K562 (cell line): ENCODE measurements around the gene NFKBIA. TPM values are rescaled to one million over a fixed set of nuclear protein-coding genes. Genes with fewer than 3 reads are reported as not detected.

Experiments
- CBFA2T3 ChIP-seq: fragments of 450-650 bp; IDR thresholded peaks from 2 replicates; pipeline ENCODE4 v1.6.1; 2017
- COPS2 ChIP-seq: fragments of 450-650 bp; conservative IDR thresholded peaks from 2 replicates; pipeline ENCODE4 v1.6.1; 2016; ENCODE audit warnings: mild to moderate bottlenecking, moderate library complexity
- FOXM1 ChIP-seq, 2 experiments: fragments of 450-650 bp in 1 of 2; sonication (generic) in 1 of 2; formaldehyde crosslinking in 1 of 2; IDR thresholded peaks; 2 replicates each; pipeline versions ENCODE4 v1.6.1 to v1.9.0; 2017 to 2022; ENCODE audit warnings: low read depth in 2 of 2, mild to moderate bottlenecking in 2 of 2, missing genetic modification reagents in 1 of 2, moderate library complexity in 1 of 2
- GTF2A2 ChIP-seq: IDR thresholded peaks from 2 replicates; pipeline ENCODE4 v1.6.1; 2016; ENCODE audit warnings: mild to moderate bottlenecking, missing genetic modification characterization, missing compliant biosample characterization
- HIVEP1 ChIP-seq: fragments of 250-450 bp; sonication (Bioruptor Pico); IDR thresholded peaks from 2 replicates; pipeline ENCODE4 v1.4.0; 2020; ENCODE audit warnings: mild to moderate bottlenecking
- JUN ChIP-seq, 2 experiments: sonication (generic) in 1 of 2; formaldehyde crosslinking in 1 of 2; IDR thresholded peaks; 2 replicates each; pipeline versions ENCODE4 v1.6.1 to v1.8.0; 2012 to 2022; ENCODE audit warnings: borderline replicate concordance in 2 of 2, mild to moderate bottlenecking in 2 of 2, improper control_type of control experiment in 1 of 2, low read depth in 1 of 2, low read length in 1 of 2, missing genetic modification reagents in 1 of 2
- MAFG ChIP-seq: fragments of 450-650 bp; conservative IDR thresholded peaks from 2 replicates; pipeline ENCODE4 v1.6.1; 2016; ENCODE audit warnings: missing genetic modification characterization, missing compliant biosample characterization
- NCOA2 ChIP-seq, 2 experiments: fragments of 450-650 bp; IDR thresholded peaks; 2 replicates each; pipeline ENCODE4 v1.6.1; 2018; ENCODE audit warnings: mild to moderate bottlenecking in 2 of 2, moderate library complexity in 1 of 2; ENCODE audit not compliant: partially characterized antibody in 2 of 2
- SMAD3 ChIP-seq: fragments of 450-650 bp; formaldehyde crosslinking; conservative IDR thresholded peaks from 2 replicates; pipeline ENCODE4 v1.4.0; 2020; ENCODE audit warnings: mild to moderate bottlenecking
- SOX6 ChIP-seq: fragments of 450-650 bp; IDR thresholded peaks from 2 replicates; pipeline ENCODE4 v1.6.1; 2014; ENCODE audit warnings: mild to moderate bottlenecking
- TBL1XR1 ChIP-seq, 2 experiments: IDR thresholded peaks; 2 replicates each; pipeline ENCODE4 v1.6.1; 2012; ENCODE audit warnings: improper control_type of control experiment in 2 of 2, low read length in 2 of 2, mild to moderate bottlenecking in 1 of 2
- TFAM ChIP-seq: fragments of 250-450 bp; sonication (Bioruptor Pico); conservative IDR thresholded peaks from 2 replicates; pipeline ENCODE4 v1.5.0; 2021; ENCODE audit warnings: mild to moderate bottlenecking, moderate library complexity
- ZNF124 ChIP-seq: sonication (generic); formaldehyde crosslinking; IDR thresholded peaks from 2 replicates; pipeline ENCODE4 v1.8.1; 2022; ENCODE audit warnings: missing genetic modification reagents
- ZNF79 ChIP-seq: fragments of 250-450 bp; sonication (Bioruptor Pico); IDR thresholded peaks from 2 replicates; pipeline ENCODE4 v1.4.0; 2020; ENCODE audit warnings: low read depth, mild to moderate bottlenecking, moderate library complexity
- polyA plus RNA-seq, 8 experiments: library from polyadenylated mRNA; depleted of rRNA in 4 of 8; stranded (reverse) in 5 of 8; unstranded in 3 of 8; fragments of >200 nt; fragmentation: Nextera tagmentation in 2 of 8; fragmentation: Illumina TruSeq in 1 of 8; extraction: Ambion mirVana in 2 of 8; extraction: Trizol in 1 of 8; gene quantifications; 2 replicates each; pipeline versions ENCODE4 v1.2.1 to v1.2.3, GENCODE V29; 2011 to 2014; ENCODE audit warnings: inconsistent platforms in 1 of 8, missing spikeins in 1 of 8
- total RNA-seq, 7 experiments: library from RNA; depleted of rRNA in 6 of 7; stranded (reverse); fragments of >200 nt in 6 of 7; fragmentation: Illumina TruSeq in 2 of 7; extraction: Trizol in 2 of 7; gene quantifications; 2 replicates each; pipeline versions ENCODE4 v1.2.1 to v1.2.3, GENCODE V29; 2011 to 2021; ENCODE audit warnings: low replicate concordance in 1 of 7
- TF ChIP-seq, protein P1 (sequence below): fragments of 450-650 bp; formaldehyde crosslinking; conservative IDR thresholded peaks from 2 replicates; pipeline ENCODE4 v1.4.0; 2022; ENCODE audit warnings: mild to moderate bottlenecking, missing genetic modification characterization
- TF ChIP-seq, protein P2 (sequence below): fragments of 250-450 bp; sonication (Bioruptor Pico); IDR thresholded peaks from 2 replicates; pipeline ENCODE4 v1.8.0; 2021; ENCODE audit warnings: moderate library complexity, mild to moderate bottlenecking, inconsistent platforms
- TF ChIP-seq, protein P3 (sequence below), 2 experiments: IDR thresholded peaks; 2 replicates each; pipeline ENCODE4 v1.6.1; 2012; ENCODE audit warnings: improper control_type of control experiment in 2 of 2, low read depth in 2 of 2, low read length in 2 of 2, borderline replicate concordance in 1 of 2
- TF ChIP-seq, protein P4 (sequence below): fragments of 450-650 bp; formaldehyde crosslinking; IDR thresholded peaks from 2 replicates; pipeline ENCODE4 v1.4.0; 2020; ENCODE audit warnings: mild to moderate bottlenecking, moderate library complexity

NFKBIA gene
- total and polyA plus RNA-seq, 9 of the 15 experiments (the other 6 are each of a cell fraction or from before 2014, with no cell fraction given) = 6.9 to 31.8 (median 18.2) TPM

DNA sequence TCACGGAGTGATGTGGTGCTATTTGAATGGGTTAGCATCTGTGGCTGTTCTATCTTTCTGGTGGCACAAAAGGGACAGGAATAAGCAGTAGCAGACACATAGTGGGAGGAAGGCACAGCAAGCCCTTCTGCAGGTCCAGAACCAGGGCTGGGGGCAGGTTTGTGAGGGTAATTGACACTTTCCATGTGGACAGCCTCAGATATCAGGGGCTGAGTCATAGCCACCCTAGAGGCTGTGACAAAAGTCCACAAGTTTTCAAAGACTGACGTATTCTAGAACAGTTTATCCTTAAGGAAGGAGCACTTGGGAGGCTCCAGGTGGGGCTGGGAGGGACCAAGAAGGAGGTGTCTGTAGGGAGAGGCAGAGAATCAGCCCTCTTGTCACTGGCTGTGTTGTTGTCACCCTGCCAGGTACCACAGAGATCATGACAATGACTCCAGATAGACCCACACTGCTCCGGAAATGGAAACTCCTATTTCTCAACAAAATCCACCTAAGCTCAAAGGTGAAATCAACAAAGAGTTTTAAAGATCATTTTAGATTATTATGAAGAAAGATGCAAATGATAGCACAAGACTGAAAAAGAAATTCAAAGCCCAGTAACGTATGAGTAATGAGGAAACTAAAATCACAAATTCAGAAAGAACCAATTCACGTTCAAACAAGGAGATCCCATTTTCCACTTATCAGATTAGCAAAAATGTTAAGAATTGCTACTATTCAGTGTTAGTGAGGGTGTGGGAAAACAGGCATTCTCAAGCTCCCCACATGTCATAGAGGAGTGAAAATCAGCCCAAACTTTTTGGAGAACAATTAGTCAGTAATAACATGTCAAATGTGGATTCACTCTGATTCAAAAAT lies 48.3 kb downstream of the NFKBIA start (continued):
- no peak for TF ChIP-seq SMAD3 (CRISPR knock-in tag)
- TF ChIP-seq NCOA2 (IDR thresholded peaks at IDR 0.05; ENCODE audit: partially characterized antibody in 2 of 2) = no peak
- TF ChIP-seq, protein P1, sequence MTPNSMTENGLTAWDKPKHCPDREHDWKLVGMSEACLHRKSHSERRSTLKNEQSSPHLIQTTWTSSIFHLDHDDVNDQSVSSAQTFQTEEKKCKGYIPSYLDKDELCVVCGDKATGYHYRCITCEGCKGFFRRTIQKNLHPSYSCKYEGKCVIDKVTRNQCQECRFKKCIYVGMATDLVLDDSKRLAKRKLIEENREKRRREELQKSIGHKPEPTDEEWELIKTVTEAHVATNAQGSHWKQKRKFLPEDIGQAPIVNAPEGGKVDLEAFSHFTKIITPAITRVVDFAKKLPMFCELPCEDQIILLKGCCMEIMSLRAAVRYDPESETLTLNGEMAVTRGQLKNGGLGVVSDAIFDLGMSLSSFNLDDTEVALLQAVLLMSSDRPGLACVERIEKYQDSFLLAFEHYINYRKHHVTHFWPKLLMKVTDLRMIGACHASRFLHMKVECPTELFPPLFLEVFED (CRISPR knock-in tag) = no peak
- TF ChIP-seq, protein P2, sequence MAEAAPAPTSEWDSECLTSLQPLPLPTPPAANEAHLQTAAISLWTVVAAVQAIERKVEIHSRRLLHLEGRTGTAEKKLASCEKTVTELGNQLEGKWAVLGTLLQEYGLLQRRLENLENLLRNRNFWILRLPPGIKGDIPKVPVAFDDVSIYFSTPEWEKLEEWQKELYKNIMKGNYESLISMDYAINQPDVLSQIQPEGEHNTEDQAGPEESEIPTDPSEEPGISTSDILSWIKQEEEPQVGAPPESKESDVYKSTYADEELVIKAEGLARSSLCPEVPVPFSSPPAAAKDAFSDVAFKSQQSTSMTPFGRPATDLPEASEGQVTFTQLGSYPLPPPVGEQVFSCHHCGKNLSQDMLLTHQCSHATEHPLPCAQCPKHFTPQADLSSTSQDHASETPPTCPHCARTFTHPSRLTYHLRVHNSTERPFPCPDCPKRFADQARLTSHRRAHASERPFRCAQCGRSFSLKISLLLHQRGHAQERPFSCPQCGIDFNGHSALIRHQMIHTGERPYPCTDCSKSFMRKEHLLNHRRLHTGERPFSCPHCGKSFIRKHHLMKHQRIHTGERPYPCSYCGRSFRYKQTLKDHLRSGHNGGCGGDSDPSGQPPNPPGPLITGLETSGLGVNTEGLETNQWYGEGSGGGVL (CRISPR knock-in tag) = no peak
- no peak for TF ChIP-seq ZNF79 (CRISPR knock-in tag)
- peak; percentile 65 for TF ChIP-seq CBFA2T3
- TF ChIP-seq HIVEP1 (CRISPR knock-in tag) = no peak
- TF ChIP-seq, protein P3, sequence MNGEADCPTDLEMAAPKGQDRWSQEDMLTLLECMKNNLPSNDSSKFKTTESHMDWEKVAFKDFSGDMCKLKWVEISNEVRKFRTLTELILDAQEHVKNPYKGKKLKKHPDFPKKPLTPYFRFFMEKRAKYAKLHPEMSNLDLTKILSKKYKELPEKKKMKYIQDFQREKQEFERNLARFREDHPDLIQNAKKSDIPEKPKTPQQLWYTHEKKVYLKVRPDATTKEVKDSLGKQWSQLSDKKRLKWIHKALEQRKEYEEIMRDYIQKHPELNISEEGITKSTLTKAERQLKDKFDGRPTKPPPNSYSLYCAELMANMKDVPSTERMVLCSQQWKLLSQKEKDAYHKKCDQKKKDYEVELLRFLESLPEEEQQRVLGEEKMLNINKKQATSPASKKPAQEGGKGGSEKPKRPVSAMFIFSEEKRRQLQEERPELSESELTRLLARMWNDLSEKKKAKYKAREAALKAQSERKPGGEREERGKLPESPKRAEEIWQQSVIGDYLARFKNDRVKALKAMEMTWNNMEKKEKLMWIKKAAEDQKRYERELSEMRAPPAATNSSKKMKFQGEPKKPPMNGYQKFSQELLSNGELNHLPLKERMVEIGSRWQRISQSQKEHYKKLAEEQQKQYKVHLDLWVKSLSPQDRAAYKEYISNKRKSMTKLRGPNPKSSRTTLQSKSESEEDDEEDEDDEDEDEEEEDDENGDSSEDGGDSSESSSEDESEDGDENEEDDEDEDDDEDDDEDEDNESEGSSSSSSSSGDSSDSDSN (IDR thresholded peaks at IDR 0.05; ENCODE audit: borderline replicate concordance in 1 of 2, low read depth in 2 of 2, low read length in 2 of 2) = no peak
- TF ChIP-seq MAFG (tag) = no peak
- TF ChIP-seq SOX6 = peak; percentile 81
- TF ChIP-seq GTF2A2 (tag) = no peak
- no peak for TF ChIP-seq COPS2
- no peak for TF ChIP-seq ZNF124
- no peak for TF ChIP-seq FOXM1 (IDR thresholded peaks at IDR 0.05; ENCODE audit: low read depth)
- no peak for TF ChIP-seq FOXM1 (CRISPR knock-in tag; IDR thresholded peaks at IDR 0.05; ENCODE audit: low read depth)
- TF ChIP-seq TBL1XR1 (IDR thresholded peaks at IDR 0.05; ENCODE audit: low read length in 2 of 2) = no peak
- peak; percentile 71; the same call in 1 of the 2 replicates for TF ChIP-seq JUN (IDR thresholded peaks at IDR 0.05; ENCODE audit: borderline replicate concordance, low read depth, low read length)
- no peak for TF ChIP-seq JUN (CRISPR knock-in tag; IDR thresholded peaks at IDR 0.05; ENCODE audit: borderline replicate concordance)
- no peak for TF ChIP-seq TFAM
- TF ChIP-seq, protein P4, sequence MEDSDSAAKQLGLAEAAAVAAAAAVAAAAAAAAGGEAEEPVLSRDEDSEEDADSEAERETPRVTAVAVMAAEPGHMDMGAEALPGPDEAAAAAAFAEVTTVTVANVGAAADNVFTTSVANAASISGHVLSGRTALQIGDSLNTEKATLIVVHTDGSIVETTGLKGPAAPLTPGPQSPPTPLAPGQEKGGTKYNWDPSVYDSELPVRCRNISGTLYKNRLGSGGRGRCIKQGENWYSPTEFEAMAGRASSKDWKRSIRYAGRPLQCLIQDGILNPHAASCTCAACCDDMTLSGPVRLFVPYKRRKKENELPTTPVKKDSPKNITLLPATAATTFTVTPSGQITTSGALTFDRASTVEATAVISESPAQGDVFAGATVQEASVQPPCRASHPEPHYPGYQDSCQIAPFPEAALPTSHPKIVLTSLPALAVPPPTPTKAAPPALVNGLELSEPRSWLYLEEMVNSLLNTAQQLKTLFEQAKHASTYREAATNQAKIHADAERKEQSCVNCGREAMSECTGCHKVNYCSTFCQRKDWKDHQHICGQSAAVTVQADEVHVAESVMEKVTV = no peak
